HG02938 (cell line): ENCODE data around the gene PLCL2.

Source experiments
- ATAC-seq: cut with Tn5 transposase; IDR thresholded peaks from one replicate; pipeline ENCODE4 v1.9.1; 2021; ENCODE audit warnings: mild to moderate bottlenecking, moderate library complexity; ENCODE audit not compliant: unreplicated experiment

Gene PLCL2

GRCh38 chr3:16884748-16885592 is at the start of gene PLCL2:
TSS of gene PLCL2 (plus strand) at chr3:16884955. CDS start at chr3:16885040, 85 bp downstream.
- peak; percentile 30 for ATAC-seq

- no peak for ATAC-seq
Measured at GRCh38 chr3:16836505-16837237, 48.1 kb upstream of the PLCL2 start.

GRCh38 chr3:16837602-16838001 is 47.2 kb upstream of the PLCL2 start:
- ATAC-seq: no peak

- ATAC-seq: no peak
Measured at GRCh38 chr3:16838561-16838960, 46.2 kb upstream of the PLCL2 start.

DNA sequence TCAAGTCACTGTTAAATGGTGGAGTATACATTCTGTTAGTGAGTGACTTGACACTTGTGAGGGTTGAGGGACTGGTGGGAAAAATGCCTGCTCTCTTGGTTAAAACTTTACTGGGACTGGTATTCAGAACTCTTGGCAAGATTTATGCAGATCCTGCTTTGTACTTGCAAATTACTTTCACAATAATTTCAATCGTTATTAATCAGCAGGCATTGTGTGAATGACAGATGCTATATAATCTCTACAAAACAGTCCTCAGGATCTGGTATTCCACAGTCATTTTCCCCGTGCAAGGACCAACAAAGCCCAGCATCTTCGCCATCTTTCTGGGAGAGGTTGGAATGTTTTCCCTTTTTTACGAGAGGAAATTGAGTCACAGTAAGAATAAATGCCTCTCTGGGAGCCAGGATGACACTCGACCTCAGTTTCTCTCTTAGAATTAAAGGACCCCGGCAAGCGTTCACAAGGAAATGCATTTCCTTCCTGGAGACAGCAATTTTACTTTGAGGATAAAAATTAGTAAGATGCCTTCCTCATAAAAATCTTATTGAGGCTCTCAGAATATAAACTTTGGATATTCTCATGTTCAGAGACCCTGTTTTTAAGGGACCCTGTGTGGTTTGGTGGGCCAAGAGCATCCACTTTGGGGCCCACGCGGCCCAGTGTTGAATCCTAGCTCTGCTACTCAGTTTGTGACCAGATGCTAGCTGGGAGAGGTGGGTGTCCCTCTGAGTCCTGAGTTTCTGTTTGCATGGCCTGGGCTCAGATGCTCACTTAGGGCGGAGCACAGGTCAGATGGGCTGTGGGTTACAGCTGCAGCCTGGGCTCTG is 45.3 kb upstream of the PLCL2 start:
- ATAC-seq: no peak

DNA sequence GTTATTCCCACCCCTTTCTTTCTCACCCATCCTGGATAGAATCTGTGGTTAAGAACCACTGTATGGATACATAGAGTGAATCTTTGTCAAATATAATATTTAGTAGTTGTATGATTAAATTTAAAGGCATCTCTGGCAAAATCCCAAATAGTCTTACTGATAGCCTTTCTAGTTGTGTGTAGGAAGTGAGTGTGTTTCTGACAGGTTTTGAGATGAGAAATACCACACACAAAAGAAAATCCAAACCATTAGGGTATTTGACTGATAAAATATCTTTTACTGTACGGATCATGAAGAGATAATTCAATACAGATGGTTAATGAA is 44.7 kb upstream of the PLCL2 start:
- no peak for ATAC-seq

- no peak for ATAC-seq
Measured at GRCh38 chr3:16841041-16841753, 43.6 kb upstream of the PLCL2 start.

- peak; percentile 37 for ATAC-seq
Measured at GRCh38 chr3:16841904-16842271, 42.9 kb upstream of the PLCL2 start.

- peak; percentile 76 for ATAC-seq
Measured at GRCh38 chr3:16842272-16843270, 42.2 kb upstream of the PLCL2 start.

DNA sequence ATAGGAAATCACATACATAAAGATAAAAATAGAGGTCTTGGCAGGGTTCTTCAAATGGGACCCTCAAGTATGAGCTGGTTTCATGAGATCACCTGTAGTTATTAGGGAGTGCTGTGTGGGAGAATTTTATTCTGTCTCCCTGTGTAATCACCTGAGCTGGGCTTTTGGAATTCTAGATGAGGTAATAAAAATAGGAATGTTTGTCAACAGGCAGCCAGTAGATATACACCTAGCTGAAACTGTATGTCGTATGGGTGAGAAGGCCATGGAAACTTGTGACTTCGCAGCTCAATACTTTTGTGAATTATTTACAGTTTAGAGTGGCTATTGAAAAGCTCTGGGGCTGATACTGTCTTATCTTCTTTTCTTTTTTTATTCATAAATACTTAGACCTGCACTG is 40.5 kb upstream of the PLCL2 start:
- no peak for ATAC-seq

DNA sequence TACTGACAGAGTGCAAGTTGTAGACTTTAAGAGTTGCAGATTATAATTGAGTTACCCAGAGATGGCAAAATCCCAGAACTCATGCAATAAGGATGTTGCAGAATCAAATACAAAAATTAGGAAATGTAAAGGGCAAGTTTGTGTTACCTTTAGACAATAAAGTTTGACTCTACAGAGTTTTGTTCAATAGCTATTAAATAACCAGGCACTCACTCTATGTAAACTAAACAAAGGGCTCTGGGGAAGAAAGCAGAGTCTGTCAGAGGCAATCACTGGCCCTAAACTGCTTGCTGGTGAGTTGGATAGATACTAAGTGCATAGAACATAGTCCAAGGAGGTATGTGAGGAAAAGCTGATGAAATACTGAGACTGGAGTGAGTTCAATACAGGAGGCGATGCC is 40.0 kb upstream of the PLCL2 start:
- ATAC-seq: no peak

DNA sequence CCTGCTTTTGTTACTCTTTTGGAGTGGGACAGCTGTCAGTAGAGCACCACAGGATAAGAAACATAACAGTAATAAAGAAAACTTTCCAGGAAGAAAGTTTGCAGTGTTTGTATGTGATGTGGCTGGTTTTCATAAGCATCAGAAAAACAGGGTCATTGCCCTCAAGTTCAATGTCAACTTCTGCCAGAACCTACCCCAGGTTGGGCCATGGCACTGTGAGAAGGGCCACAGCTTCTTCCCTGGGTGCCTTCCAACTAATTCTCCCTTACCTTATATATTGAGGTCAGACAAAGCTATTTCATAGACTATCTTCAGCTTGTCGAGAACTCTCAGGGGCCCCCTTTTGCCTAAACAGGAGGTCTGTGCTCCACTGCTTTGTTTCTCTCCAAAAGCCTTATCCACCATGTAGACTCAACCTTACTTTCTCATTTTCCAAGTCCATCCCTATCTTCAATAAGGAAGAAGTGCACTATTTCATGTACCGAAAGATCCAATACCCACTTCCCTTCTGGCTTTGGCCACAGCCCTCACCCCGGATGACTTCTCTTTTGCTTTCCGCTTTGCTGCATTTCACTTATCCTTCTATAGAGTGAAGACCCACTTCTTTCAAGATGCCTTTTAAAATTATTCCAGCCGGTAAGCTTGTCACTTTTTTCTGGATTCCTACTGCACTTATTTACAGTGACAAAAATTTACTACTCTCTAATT is 38.2 kb upstream of the PLCL2 start:
- no peak for ATAC-seq

DNA sequence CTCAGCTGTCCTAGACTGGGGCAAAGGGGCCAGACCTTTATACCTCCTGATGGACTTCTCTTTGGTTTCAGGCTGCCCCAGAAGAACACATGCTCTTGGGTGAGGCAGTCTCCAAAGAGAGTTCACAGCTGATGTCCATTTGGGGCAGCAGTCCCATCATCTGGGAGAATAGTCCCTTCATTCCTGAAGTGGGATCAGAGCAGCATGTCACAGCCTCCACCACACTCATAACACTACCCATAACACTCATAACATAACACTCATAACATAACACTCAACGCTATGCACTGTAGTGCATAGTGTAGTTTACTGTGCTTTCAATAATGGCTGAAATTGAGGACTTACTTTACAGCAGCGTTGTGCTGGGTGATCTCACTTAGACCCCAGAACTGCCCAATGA is 36.7 kb upstream of the PLCL2 start:
- peak; percentile 62 for ATAC-seq

- peak; percentile 79 for ATAC-seq
Measured at GRCh38 chr3:16849229-16849628, 35.5 kb upstream of the PLCL2 start.

- no peak for ATAC-seq
Measured at GRCh38 chr3:16849795-16850194, 35.0 kb upstream of the PLCL2 start.

GRCh38 chr3:16855497-16855896 is 29.3 kb upstream of the PLCL2 start:
- no peak for ATAC-seq

DNA sequence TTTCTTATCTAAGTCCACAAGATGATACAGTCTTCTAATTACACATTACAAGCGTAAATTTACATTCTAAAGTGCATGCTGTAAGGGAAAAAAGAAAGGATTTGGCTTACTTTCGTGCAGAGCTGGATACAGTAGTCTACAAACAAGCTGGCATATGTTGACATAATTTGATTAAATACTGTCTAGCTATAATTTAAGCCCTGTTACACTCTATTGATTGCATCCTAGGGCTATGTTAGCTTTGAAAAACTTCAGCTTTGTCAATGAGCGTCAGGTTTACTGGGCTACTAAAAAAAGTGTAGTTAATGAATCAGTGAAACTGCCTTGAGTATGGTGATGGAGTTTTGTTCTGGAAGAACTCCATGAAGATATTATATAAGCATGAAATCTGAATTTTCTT is 24.5 kb upstream of the PLCL2 start:
- ATAC-seq: no peak

DNA sequence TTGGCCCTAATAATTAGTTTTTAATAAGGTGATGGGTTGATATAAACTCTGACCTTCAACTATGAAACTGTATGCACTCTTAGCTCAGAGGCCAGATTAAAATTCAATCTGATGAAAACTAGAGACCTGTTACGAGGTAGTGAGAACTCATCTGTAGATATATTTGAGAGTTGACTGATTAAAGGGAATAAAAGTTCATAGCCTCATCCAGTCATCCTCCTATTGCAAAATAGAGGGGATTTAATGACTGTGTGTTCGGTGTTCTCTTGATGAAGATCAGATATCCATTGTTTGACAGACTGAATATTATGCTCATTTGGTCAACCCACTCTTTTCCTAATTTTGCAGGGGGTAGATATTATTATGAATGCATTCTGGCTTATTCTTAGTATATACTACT is 23.3 kb upstream of the PLCL2 start:
- ATAC-seq: no peak
